HL-60/S4 treated with retinoic acid at 250 ng/mL for 4 days and 3 days (cell line): ENCODE data around the gene MOXD1.

Experiments
- in situ Hi-C: fragments of 300-500 bp; cut with MboI; formaldehyde crosslinking; loops from 2 replicates; pipeline ENCODE4 v1.7.0; 2022; ENCODE audit warnings: low sequenced_read_pairs

MOXD1 gene

GRCh38 chr6:132400883-132401617 is at the start of gene MOXD1:
Gene MOXD1 (minus strand): TSS chr6:132401475. CDS start chr6:132401426, 49 bp downstream.
- in situ Hi-C loops: no loop called here

DNA sequence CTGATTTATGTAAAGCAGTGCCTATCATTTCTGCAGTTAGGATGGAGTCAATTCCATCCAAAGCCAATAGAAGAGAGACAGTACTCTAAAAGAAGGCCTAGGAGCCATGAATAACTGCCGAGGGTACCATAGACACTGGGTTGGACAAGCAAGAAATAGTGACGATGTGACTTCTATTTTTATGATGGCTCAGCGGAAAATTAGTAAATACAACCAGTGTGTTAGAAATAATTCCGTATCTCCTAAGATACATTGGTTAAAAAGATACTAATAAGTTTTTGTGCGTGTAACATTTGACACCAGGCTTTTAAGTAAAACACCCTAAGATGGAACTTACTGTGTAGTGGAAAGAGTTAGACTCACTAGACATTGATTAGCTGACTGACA is 45.6 kb upstream of the MOXD1 start:
- in situ Hi-C loops: no loop called here

- in situ Hi-C loops: no loop called here
Measured at GRCh38 chr6:132446141-132446854, 45.0 kb upstream of the MOXD1 start.

GRCh38 chr6:132445201-132445951 is 44.1 kb upstream of the MOXD1 start:
- in situ Hi-C loops: no loop called here

GRCh38 chr6:132443206-132443605 is 41.9 kb upstream of the MOXD1 start:
- in situ Hi-C loops: no loop called here

- in situ Hi-C loops: no loop called here
Measured at GRCh38 chr6:132430110-132430509, 28.8 kb upstream of the MOXD1 start.

DNA sequence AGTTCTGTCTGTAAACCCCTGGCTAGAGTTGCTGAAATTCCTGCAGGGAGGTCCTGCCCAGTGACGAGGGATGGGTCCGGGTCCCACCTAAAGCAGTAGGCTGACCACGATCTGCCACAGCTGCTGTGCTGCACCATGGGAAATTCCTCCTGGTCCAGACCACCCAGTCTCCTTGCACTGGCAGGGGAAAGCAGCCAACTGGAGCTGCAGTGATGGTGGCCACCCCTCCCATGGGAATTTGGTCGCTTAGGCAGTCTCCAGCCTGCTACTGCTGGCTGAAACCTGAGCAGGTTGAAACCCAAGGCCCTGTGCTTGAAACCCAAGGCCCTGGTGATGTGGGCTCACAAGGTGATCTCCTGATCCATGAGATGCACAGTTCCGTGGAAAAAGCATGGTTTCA is 23.9 kb upstream of the MOXD1 start:
- in situ Hi-C loops: no loop called here

DNA sequence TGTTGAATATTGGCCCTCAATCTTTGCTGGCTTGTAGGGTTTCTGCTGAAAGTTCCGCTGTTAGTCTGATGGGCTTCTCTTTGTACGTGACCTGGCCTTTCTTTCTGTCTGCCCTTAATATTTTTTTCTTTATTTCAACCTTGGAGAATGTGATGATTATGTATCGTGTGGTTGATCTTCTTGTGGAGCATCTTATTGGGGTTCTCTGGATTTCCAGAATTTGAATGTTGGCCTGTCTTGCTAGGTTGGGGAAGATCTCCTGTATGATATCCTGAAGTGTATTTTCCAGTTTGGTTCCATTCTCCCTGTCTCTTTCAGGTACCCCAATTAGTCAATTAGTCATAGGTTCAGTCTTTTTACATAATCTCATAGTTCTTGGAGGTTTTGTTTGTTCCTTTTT is 22.6 kb upstream of the MOXD1 start:
- in situ Hi-C loops: no loop called here

DNA sequence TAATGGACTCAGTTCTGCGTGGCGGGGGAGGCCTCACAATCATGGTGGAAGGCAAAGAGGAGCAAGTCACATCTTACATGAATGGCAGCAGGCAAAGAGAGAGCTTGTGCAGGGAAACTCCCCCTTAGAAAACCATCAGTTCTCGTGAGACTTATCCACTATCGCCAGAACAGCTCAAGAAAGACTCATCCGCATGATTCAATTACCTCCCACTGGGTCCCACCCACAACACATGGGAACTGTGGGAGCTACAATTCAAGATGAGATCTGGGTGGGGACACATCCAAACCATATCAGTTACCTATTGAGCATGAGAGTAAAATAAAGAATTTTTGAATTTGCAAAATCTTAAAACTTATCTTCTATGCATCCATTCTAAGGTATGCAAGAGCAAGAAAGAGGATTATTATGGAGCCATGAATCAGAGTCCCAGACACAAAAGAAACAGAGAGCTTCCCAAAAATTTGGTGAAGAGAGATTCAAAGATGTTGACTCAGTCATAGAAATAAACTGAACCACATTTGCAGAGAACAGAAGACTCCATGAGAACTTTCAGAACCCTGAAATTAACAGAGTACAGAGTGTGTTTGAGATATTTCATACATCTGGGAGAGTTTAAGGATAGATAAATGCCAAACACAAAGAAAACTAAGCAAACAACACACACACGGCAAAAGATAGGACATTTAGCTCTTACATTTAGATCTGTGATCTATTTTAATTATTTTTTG is 17.1 kb upstream of the MOXD1 start:
- in situ Hi-C loops: no loop called here

DNA sequence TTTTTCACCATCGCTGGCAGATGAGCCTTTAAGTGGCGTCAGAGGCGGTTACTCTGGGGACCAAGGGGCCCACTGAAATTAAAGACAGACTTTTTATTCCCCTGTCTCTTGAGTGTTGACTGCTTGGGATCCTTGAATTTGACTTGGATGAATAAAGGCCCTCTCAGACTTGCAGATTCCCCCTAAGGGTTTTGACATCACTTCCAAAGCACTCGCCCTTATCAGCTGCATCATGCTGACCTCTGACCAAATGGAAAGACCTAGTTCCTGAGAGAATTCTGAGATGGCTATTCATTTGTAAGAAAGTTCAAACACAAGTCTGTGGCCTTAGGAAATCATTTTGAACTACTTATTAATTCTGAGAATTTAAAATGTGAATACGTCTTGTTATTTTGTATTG is 13.5 kb upstream of the MOXD1 start:
- in situ Hi-C loops: no loop called here

DNA sequence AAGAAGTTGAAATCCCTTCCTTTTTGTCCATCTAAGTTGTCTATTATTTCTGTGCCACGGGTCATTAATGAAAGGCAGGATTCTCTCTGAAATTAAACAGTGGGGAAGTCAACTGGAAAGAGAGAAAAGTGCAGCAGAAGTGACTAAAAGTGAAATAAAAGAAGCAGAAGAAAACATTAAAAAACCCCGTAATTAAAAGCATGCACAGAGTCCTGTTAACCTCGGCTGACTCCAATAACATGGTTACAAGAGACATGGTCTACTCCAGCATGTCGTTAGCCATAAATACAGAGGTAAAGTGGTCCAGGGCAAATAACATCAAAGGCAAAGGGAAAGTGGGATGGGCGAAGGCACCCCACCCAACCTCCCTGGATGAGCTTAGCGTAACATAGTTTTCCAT is 13.0 kb upstream of the MOXD1 start:
- in situ Hi-C loops: no loop called here

GRCh38 chr6:132413499-132413802 is 12.2 kb upstream of the MOXD1 start:
- in situ Hi-C loops: no loop called here

DNA sequence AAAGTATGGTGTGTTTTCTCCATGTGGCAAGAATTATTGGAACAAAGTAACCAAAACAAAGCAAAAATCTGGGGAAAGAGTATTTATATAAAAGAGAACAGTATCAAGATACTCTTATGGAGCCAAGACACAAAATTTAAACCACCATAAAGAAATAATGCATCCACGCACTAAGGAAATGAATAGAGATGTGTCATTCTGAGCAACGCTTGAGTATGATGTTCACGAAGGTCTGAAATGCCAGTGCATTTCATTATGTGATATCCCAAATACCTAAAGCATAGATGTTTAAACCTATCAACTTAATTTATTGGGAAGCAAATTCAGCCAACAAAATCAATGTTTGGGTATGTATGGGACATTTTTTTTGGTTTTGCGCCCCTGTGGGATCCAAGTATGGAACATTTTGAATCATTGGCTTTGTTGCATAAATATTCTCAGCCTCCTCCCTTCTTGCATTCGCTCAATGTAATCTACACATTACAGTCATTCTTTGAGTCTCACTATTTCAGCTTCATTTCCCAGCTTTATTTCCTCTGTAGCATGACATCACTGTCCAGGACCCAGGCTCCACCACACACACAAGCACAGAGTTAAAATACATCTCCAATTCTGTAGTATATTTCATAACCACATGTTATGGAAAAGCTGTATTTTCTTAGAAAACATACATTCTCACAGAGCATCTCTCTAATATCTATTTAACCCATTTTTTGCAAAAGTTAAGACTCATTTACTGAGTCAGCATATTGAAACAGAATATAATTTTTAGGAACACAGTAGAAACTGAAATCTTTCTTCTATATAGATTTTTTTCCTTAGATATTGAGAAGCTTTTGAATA is 11.6 kb upstream of the MOXD1 start:
- in situ Hi-C loops: no loop called here

DNA sequence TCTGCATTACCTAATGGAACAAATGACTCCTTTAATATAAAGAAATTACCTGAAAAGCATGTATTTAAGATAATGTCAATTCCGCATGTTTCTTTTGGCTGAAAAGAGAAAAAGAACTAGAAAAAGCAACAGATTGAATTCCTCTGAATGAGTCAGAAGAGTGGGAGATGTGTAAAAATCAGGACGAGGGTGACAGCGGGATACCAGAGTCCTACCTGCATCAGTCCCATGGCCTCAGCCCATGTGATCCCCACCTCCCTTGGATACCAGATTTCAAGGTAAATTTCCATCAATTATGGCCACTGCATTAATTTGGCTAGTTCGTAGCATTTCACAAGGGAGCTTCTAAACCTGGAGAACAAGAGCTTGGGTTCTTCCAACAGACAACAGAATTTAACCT is 10.0 kb upstream of the MOXD1 start:
- in situ Hi-C loops: no loop called here

DNA sequence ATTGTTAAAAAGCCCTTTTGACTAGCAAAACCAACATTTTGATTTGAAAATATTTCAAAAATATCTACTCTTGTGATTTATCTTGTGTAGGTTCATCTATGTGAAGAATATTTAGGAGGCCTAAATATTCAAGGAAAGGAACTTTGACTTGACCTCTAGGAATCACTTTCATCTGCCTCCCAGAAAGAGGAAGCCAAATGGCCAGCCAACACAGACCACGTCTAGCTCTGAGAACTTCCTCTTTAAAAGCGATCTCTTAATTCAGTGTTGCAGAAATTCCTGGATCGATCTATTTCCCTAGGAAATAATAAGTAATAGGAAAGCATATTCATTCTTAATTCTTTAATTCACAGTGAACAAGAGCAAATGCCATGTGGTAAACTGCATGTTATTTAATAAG is 9.6 kb upstream of the MOXD1 start:
- in situ Hi-C loops: no loop called here

GRCh38 chr6:132405143-132405915 is 4.1 kb upstream of the MOXD1 start:
- in situ Hi-C loops: no loop called here

DNA sequence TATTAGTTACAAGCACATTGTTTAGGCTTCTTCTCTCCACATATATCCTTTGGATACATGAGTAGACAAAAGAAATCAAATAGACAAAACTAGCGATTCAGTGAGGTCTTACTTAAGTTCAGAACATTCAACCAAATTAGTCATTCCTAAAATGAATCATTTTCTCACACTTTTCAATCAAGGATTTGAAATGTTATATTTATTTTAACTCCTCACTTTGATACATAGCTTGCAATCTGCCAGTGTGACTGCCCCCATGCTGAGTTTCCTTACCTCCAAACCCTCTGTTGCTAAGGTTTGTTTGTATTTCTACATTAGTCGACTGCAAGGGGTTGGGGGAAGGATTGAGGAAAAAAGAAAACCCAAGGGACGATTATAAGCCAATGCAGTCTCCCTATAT is 3.5 kb upstream of the MOXD1 start:
- in situ Hi-C loops: no loop called here

GRCh38 chr6:132404330-132404729 is 3.1 kb upstream of the MOXD1 start:
- in situ Hi-C loops: no loop called here

- in situ Hi-C loops: no loop called here
Measured at GRCh38 chr6:132401618-132402285, 477 bp upstream of the MOXD1 start.
